GM21529 (cell line): Measurements from ENCODE around the gene RDH14.

Experiments
- ATAC-seq: cut with Tn5 transposase; IDR thresholded peaks from one replicate; pipeline ENCODE4 v1.9.1; 2021; ENCODE audit not compliant: unreplicated experiment

Gene RDH14

GRCh38 chr2:18566145-18566769 is 5.8 kb upstream of the RDH14 start:
- no peak for ATAC-seq

DNA sequence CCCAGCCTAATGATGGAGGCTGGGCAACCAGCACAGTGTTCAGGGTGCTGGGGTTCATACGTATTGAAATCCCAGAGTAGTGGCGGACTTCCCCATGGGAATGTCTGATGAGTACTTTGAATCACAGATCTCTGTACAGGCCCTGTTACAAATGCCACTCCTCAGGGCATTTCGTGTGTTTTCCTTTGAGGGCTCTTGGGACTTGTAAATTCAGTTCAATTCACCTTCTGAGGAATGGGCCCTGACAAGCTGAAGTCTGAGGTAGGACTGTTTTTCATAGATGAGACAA is 288 bp upstream of the RDH14 start:
- ATAC-seq = peak; percentile 0

GRCh38 chr2:18559531-18560030 is 872 bp downstream of the RDH14 start:
- ATAC-seq = peak; percentile 0

DNA sequence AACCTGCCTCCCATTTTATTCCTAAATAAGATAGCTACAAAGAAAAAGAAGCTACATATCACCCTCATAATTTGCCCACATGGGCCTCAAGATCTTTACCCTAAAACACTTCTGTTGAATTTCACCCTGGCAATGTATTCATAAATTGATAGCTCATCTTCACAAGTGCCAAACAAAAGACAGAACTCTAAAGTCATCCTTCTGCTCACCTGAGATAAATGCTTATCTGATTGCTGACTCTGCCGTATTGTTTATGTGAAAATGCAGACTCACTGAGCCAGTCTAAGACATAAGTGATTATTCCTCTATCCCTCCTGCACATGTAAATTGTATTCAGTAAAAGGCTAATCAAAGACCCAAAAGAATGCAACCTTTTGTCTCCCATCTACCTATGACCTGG is 2.0 kb downstream of the RDH14 start:
- no peak for ATAC-seq

GRCh38 chr2:18557121-18557520 is 3.3 kb downstream of the RDH14 start:
- ATAC-seq = no peak

GRCh38 chr2:18552351-18553077 is 7.9 kb downstream of the RDH14 start:
- ATAC-seq = no peak

DNA sequence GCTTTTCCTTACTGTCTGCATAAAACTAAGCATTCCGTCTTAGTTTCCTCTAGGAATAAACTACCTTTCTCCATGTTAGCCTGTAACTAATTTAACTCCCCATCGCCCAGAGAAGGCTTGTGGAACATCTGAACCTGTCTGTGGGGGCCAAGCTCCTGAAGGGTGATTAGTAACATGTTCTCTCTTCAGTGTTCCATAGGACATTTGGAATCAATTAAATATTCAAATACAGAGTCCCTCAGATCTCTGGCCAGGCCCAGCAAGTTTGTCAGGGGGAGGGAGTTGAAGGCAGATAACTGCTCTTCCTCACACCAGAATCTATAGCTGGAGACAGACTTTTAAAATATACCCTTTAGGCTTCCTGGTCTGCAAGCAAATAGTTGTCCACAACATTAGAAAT is 8.8 kb downstream of the RDH14 start:
- no peak for ATAC-seq

DNA sequence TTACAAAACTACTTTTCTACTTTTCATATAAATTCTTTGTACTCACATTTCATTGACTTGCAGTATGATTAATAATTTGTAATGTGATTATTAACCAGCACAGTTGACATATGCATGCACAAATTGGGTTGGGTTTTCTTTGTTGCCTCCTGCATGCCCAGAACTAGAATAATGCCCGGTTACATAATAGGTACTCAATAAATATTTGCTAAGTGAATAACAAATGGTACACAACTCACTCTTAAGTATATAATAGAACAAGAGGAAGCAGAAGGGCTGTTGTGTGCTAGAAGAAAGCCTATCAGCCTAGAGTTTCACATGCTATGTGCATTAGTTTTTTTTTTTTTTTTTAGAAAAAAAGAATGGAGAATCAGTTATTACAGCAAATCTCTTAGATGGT is 9.3 kb downstream of the RDH14 start:
- no peak for ATAC-seq

GRCh38 chr2:18550433-18550832 is 10.0 kb downstream of the RDH14 start:
- no peak for ATAC-seq

DNA sequence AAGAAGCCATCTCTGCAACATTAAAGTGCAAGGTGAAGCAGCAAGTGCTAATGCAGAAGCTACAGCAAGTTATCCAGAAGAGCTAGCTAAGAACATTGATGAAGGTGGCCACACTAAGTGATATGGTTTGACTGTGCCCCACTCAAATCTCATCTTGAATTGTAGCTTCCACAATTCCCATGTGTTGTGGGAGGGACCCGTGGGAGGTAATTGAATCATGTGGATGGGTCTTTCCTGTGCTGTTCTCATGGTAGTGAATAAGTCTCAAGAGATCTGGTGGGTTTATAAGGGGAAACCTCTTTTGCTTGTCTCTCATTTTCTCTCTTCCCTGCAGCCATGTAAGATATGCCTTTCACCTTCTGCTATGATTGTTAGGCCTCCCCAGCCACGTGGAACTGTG is 11.4 kb downstream of the RDH14 start:
- no peak for ATAC-seq

DNA sequence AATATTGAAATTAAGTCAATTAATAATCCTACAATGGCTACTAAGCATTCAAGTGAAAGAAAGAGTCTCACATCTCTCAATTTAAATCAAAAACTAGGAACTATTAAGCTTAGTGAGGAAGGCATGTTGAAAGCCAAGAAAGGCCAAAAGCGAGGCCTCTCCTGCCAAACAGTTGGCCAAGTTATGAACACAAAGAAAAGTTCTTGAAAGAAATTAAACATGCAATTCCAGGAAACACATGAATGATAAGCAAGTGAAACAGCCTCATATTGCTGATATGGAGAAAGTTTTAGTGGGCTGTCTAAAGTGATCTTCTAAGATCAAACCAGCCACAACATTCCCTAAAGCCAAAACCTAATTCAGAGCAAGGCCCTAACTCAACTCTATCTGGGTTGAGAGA is 11.8 kb downstream of the RDH14 start:
- ATAC-seq = no peak

- peak; percentile 56 for ATAC-seq
Measured at GRCh38 chr2:18546567-18546966, 13.9 kb downstream of the RDH14 start.

GRCh38 chr2:18545384-18545783 is 15.1 kb downstream of the RDH14 start:
- no peak for ATAC-seq

GRCh38 chr2:18544171-18544570 is 16.3 kb downstream of the RDH14 start:
- no peak for ATAC-seq

DNA sequence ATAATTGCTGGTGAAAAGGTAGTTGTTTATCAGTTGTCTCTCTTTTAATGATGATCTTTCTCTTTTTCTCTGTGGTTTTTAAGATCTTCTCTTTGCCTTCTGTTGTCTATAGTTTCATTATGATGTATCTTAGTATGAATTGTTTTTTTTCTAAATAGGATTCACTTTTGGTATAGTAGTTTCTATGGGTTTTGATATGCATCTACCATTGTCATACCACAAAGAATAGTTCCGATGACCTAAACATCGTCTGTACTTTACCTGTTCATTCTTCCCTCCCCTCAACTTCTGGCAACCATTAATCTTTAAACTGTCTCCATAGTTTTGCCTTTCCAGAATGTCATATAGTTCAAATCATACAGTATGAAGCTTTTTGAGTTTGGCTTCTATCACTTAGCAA is 19.6 kb downstream of the RDH14 start:
- ATAC-seq = no peak

- ATAC-seq = no peak
Measured at GRCh38 chr2:18536697-18537096, 23.8 kb downstream of the RDH14 start.

- ATAC-seq = no peak
Measured at GRCh38 chr2:18536100-18536499, 24.4 kb downstream of the RDH14 start.

- no peak for ATAC-seq
Measured at GRCh38 chr2:18531194-18531593, 29.3 kb downstream of the RDH14 start.

- ATAC-seq = no peak
Measured at GRCh38 chr2:18527822-18528221, 32.6 kb downstream of the RDH14 start.

- ATAC-seq = no peak
Measured at GRCh38 chr2:18527326-18527725, 33.1 kb downstream of the RDH14 start.

DNA sequence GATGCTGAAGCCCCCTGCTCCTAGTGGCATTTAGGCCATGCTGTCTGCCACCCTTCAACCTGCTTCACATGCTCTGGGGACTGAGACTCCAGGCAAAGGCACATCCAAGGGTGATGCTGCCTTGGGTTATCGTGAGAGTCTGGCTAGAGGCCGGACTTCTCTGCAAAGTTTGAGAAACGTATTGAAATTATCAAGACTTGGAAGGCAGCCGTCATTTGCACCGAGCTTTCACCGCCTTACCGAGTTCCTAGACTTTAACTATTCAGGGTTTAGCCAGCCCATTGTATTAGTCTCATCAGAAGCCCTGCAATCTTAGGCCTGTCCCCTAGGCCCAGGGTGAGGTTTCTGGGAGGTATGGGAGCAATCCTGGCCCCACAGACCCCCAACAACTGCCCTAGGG is 34.0 kb downstream of the RDH14 start:
- ATAC-seq = no peak

GRCh38 chr2:18525852-18526251 is 34.6 kb downstream of the RDH14 start:
- ATAC-seq = no peak

DNA sequence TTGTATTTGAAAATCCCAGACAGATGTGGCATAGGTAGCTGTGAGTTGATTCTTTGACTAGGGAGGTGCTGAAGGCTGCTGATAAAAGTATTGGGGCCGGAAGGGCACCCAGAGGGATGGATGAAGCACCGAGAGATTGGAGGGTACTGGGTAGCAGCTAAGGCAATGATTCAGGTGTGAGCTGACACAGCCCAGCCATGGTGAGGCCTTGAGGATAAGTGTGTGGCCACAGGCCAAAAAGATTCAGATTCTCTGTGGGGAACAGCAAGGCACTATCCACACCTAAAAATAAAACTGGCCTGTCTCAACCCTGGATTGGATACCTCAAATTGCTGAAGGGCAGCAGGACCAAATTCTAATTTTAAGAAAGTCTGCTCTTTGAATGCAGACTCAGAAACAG is 35.2 kb downstream of the RDH14 start:
- no peak for ATAC-seq
